GM18909 (cell line): ENCODE data around the gene FEV.
"Not testable (repeated sequence)": the region's sequence is repeated elsewhere in the genome, so short reads cannot be mapped to it uniquely, and the experiment has no call there.

Experiments
- ATAC-seq: cut with Tn5 transposase; IDR thresholded peaks from one replicate; pipeline ENCODE4 v1.9.1; 2021; ENCODE audit warnings: mild to moderate bottlenecking; ENCODE audit not compliant: unreplicated experiment, poor library complexity

The FEV gene

DNA sequence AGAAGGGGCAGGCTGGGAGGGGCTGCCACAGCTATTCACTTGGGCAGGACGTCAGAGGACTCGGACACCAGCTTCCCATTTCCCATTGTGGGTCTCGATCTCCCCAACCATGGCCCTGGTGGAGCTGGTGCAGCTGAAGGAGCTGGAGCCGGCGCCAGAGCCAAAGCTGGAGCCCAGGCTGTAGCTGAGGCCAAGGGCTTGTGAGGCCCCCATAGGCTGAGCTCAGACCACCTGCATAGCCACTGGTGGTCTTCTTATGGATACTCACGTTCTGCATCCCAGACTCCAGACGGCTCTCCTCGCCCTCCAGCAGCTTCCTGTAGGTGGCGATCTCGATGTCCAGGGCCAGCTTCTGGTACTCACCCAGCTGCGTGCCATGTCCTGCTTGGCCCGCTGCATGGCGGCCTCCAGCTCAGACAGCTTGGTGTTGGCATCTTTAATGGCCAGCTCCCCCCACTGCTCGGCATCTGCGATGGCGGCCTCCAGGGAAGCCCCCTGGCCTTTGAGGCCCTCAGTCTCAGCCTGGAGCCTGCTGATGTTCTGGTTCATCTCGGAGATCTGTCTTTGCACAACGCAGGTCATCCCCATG lies 31.5 kb downstream of the FEV start:
- no peak for ATAC-seq

GRCh38 chr2:218952160-218952559 lies 32.8 kb downstream of the FEV start:
- no peak for ATAC-seq

DNA sequence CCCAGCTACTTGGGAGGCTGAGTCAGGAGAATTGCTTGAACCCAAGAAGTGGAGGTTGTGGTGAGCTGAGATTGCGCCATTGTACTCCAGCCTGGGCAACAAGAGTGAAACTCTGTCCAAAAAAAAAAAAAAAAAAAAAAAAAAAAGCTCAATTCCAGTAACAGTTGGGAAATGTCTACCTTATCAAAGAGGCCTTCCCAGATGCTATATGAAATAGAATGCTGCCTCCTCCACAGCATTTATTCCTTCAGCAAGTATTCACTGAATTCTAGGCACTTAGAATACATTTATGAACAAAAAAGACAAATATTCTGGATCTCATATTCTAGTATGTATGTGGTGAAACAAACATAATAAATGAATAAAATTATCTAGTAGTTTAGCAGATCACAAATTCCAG lies 38.4 kb downstream of the FEV start:
- ATAC-seq: no peak

DNA sequence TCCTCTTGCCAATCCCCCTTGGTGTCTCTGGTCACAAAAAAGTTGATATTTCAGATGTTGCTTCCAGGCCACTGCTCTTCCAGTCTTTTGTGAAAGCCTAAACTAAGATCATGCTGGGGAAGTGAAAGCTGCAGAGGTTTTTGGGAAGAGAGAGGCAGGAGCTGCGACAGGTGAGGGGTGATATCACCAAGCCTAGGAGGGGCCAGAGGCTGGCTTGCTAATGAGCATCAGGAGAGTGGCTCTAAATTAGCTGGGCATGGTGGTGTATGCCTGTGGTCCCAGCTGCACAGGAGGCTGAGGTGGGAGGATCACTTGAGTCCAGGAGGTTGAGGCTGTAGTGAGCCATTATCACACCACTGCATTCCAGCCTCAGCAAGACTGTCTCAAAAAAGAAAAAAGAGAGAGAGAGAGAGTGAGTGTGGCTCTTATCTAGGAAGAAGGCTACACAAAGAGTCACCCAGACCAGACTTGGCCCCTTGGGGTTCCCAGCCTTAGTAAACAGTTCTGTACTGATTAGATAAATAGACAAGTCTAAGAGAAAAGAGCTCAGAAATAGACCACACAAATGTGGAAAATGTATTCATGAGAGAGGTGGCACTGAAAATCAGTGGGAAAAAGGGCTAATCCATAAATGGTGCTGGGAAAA lies 40.1 kb downstream of the FEV start:
- ATAC-seq: no peak

DNA sequence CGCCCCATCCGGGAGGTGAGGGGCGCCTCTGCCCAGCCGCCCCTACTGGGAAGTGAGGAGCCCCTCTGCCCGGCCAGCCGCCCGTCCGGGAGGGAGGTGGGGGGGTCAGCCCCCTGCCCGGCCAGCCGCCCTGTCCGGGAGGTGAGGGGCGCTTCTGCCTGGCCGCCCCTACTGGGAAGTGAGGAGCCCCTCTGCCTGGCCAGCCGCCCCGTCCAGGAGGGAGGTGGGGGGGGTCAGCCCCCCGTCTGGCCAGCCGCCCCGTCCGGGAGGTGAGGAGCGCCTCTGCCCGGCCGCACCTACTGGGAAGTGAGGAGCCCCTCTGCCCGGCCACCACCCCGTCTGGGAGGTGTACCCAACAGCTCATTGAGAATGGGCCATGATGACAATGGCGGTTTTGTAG lies 53.2 kb downstream of the FEV start:
- ATAC-seq: not testable (repeated sequence)
